Measurements from ENCODE around the gene GGCX. TPM values are rescaled to one million over a fixed set of nuclear protein-coding genes. Genes with fewer than 3 reads are reported as not detected.
"Not testable (repeated sequence)": the region's sequence is repeated elsewhere in the genome, so short reads cannot be mapped to it uniquely, and the experiment has no call there.

Gene GGCX
- 45.6 TPM for total RNA-seq
- long read RNA-seq, full-length matches to known transcripts: 39 of 79 reads
- long read RNA-seq, partial matches to known transcripts: 32 of 79 reads
- long read RNA-seq, other reads (novel, unspliced or antisense): 8 of 79 reads

DNA sequence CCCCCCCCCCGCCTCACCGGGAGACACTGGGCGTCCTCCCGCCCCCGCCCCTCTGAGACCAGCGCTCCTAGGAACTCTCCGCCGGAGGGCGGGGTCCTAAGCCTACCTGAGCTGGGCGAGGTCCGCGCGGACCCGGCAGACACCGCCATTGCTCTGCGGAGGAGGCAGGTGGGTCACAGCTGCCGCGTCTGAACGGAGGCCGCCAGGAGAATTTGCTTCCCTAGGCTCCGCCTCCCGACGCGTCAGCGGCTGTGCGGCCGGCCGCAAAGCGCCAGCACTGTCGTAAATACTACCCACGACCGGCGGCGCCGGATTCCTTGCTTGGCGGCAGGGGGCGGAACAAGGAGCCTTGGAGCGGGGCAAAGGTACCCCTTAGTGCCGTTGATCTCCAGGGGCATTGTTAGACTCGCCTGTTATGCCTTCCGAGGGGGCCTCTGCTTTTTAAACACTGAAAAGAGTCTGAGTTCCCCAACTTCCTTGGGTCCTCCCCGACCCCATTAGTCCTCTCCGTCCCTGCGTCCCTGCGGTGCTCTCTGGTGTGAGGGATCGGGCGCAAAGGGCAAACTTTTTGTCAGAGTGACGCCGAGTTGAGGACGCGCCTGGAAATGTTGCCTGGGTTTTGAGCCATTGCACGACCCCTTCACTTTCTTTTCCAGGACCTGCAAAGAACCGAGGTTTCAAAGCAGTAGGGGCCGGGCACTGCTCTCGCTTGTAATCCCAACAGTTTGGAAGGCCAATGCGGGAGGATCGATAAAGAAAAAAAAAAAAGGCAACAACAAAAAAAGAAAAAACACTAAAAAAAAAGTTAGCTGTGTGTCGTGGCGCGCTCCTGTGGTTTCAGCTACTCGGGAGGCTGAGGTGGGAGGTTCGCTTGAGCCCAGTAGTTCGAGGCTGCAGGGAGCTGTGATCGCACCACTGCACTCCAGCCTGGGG lies at the start of gene GGCX:
GGCX (minus strand) TSS at position 214 of the 933 bp plus-strand sequence; CDS start at position 149, 65 bp downstream.
- peak; percentile 99 for DNase-seq (ENCODE audit: low spot score)

DNA sequence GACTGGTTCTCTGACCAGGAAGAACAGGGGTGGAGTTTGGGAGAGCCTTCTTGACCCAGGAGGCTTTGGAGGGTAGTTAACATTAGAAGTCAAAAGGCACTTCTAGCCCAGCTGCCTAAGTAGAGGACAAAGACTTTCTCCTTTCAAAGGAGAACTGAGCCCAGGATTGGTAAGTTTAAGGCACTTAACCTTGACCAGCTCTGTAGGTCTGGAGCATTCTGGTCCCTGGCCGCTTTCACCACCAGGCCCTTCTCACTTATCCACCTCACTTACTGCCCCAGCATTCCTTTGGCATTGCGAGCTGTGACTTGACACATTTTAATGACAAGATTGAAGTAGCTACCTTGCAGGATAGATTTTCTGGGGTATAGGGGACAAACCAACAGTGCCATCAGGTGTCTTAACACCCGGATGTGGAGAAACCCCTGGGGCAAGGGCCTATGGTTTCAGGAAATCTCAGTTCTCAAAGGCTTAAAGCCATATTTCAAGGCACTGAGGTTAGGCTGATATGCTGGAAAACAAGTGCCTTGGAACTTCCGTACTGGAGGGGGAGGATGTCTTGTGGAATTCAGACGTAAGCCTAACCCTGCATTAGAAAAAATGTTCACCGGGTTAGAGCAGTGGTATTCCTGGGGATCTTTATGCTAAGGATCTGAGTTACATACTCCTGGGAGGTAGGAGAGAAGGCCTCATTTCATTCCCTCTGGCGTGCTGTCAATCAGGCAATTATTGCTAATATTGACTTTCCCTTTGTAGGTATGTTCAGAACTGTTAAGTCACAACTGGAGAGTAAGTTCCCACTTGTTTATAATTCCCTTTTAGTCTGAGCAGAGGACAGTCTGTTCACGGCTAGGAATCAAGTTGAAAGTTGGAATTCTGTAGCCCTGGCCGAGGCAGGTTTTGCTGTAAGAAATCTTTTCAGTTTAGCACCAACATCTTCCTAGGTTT lies 46.2 kb upstream of the GGCX start:
- DNase-seq (ENCODE audit: low spot score): no peak

DNA sequence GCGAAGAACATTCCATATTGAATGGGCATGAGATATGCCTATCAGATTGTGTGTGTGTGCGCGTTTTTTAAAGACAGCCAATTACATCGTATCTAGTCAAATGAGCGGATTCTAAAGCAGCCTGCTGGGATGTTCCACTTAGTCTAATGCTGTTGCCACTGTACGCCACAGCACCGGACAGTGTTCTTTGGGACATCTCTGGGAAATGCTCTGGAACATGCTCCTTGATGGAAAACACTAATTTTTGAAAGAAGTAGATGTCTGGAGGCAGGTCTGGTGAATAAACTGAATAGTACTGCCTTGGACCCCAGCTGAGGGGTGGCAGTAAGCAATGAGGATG lies 44.8 kb upstream of the GGCX start:
- no peak for DNase-seq (ENCODE audit: low spot score)

DNA sequence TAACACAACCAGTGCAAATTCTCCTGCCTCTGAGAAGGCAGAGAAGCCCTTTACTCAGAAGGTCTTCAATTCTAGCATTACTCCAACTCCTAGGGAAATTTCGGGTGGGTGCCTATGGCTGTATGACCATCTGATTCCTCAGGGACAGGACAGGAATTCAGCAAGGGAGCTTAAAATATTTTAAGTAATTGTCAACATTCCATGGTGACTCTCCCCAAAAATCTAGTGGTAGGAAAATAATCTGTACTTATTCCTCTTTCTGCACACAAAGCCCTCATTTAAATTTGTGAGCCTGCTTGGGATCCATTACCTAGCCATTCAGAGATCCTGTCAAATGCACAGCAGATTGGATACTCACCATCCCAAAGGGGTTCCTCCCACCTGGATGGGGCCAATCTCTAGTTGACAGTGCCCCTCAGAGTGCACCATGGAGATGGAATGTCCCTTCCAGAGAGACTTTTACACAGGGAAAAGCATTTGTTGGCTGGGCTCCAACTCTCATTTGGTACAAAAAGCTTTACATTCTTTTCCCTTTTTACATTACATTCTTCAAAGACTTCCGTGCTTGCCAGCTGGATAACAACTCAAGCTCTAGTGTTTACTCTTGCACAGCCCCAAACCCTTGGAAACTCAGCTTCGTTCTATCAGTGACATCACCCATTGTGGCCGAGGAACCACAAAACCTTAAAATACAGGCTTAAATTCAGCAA lies 44.3 kb upstream of the GGCX start:
- no peak for DNase-seq (ENCODE audit: low spot score)

DNA sequence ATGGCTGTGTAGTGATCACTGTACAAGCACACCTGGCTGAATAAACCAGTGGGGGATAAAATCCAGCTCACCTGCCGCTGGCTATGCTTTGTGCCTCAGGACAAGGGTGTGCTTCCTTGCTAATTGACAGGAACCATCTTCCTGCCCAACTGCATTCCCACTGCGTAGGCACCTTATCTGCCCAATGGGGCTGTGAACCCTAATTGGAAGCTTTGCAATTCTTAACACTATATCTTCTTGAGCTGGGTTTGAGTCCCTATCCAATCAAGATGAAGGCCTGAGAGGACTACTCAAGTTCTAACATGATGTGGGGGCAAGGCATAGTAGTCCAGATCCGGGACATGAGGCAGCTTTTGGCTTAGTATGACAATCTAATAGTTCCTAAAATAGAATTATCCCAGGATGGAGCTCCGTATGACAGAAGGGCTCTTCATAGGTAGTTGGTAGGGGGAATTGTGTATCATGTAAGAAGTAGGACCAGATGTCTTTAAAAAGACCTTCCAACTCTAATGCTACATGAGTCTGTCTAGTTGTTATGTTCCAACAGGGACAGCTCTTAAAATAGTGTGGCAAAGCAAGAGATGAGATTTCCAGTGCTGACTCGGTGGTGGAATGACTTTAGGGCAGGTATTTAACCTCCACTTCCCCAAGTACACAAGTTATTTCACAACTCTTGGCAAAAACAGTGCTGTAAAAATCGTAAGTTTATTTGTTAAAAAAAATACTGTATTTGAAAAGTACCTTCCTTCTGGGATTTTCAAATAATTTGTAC lies 43.5 kb upstream of the GGCX start:
- DNase-seq (ENCODE audit: low spot score): no peak

DNA sequence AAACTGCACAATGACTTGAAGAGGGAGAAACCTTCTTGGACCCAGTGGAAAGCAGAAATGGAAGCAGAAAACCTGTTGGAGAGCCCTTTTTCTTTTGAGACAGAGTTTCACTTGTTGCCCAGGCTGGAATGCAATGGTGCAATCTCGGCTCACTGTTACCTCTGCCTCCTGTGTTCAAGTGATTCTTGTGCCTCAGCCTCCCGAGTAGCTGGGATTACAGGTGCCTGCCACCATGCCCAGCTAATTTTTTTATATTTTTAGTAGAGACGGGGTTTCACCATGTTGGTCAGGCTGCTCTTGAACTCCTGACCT lies 42.8 kb upstream of the GGCX start:
- not testable (repeated sequence) for DNase-seq (ENCODE audit: low spot score)

DNA sequence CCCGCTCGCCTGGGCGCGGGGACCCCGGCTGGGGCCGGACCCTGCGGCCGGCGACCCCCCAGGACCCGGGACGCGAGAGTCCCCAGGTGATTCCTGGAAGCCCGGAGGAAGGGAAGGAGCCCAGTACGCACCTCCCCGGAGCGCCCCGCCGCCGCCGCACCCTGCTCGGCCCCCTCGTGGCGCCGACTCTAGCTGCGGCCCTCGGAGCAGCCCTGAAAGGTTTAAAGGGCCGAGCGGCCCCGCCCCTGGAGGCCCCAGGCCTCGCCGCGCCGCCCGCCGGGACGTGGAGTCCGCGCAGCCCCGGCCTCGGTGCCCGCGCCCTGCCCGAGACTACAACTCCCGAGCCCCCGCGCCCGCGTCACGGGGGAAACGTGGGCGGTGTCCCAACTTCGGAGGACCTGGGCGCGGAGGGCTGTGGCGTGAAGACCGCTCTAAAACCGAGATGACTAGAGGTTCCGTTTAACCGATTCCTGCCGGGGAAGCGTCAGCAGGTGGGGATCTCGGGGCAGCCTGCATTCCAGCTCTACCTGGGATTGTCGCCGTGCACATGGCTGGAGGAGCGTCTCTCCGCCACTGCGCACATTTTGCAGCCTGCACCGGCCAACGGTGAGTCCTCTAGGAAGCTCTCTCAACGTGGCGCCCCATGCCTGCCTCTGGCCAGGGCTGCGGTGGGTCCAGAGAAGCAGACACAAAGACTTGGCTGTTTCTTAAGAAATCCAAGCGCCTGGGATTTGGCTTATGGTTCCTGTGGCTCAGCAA lies 41.4 kb upstream of the GGCX start, which contains the start of gene TMEM150A:
TMEM150A (minus strand) TSS at position 223 of the 759 bp plus-strand sequence. CDS start 750 bp downstream, outside the sequence.
- peak; percentile 98 for DNase-seq (ENCODE audit: low spot score)

DNA sequence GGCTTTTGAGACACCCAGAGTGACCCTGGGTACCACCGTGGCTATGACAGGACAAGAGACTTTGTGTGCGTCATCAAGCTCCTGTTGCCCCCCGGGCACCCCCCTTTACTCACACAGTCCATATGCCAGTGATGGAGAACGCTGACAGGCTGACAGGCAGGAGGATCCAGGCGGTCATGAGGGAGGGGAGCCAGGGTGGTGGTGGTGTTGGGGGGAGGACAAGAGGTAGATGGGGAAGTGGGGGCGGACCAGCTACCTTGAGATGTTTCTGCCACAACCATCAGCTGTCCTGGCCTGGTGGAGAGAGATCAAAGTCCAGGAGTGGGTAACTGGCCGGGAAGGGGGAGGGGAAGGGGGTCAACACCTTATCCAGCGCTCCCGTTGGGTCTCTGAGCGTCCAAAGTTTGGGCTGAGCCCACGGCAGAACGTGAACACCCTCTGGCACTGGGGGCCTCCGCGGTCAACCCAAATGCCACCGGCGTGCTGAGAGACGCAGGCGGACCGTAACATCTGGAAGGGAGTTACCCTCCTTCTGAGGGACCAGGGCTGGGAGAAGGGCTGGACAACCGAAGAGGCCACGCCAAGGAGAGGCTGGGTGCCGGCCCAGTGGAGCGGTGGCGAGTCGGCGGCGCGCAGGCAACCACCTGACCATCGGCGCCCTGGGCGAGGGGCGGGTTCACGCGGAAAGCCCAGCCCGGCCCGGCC lies 40.6 kb upstream of the GGCX start:
- DNase-seq (ENCODE audit: low spot score): no peak

DNA sequence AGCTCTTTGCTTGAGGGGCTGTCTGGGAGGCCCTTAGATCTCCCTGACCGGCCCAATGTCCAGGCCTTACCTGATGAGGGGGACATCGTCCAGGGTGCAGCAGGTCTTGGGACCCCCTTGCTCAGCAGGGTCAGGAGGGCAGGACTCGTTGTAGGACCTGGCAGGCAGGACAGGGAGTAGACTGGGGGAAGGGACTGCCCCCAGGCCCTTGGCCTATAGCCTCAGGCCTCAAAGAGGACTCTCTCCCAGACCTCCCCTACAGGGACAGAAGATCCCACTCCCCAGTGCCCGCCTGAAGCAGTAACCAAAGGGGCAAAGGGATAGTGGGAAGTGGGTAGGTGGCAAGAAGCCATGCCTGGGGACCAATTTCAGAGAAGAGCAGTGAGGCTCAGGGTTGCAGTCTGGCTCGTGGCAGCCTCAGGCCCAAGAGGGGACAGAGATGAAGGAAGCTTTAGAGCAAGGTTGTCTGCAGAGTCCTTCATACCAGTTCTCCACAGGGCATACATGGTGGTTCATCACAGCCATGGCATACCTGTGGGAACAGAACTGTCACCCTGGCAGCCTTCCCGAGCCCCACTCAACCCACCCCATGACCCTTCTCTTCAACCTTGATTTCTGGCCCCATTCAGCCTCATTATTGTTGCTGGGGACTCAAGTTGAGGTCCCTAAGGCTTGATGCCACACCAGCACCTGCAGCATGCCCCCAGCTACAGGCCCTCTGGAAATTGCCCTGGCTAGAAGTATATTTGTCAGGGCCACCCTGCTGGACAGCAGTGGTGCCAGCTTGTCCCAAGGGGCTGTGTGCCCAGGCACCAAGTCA lies 39.9 kb upstream of the GGCX start:
- no peak for DNase-seq (ENCODE audit: low spot score)

DNA sequence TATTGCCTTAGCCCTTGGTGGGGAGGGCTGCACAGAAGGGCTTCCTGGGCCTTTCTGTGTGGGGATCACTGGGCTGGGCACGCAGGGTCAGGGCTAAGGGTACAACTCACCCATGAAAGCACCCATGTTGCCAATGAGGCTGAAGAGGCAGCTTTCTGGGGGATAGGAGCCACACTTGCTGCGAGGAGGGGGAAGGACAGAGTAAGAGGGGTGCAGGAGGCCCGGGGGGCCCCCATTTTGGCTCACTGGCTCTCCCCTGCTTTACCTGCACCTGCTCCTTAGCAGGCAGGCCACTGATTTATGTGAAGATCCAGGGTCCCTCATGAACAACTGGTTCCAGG lies 38.9 kb upstream of the GGCX start:
- DNase-seq (ENCODE audit: low spot score): no peak

DNA sequence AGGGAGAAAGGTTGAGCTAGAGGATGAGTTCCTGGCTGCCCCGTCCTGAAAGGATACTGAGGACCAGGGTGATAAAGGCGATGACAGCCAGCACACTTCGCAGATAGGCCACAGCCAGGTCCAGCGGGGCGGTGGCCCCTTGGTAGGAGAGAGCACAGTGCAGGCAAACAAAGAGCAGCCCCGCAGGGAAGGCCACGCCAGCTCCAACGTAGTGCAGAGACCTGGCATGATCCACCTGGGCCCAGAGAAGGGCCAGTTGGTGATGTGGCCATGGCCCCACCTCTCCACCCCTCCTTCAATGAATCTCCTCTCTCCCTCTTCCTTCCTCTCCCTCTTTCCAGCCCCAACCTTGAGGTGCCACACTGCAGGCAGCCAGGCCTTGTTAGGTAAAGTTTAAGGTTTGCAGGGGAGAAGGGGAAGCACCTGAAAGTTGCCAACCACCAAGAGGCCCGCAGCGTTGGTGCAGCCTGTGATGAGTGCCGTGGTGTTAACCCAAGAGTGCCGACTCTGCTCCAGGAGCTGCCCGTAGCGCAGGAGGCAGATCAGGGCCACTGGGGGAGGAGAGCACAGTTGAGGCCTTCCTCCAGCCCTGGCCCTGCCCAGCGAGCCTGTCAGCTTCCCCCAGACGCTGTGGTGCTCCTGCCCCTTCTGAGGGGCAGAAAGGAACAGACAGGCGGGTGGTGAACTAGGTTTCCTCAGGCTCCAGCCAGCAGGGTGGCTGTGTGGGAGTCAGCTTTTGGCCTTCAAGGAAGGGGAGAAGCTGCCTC lies 38.4 kb upstream of the GGCX start:
- DNase-seq (ENCODE audit: low spot score): no peak

DNA sequence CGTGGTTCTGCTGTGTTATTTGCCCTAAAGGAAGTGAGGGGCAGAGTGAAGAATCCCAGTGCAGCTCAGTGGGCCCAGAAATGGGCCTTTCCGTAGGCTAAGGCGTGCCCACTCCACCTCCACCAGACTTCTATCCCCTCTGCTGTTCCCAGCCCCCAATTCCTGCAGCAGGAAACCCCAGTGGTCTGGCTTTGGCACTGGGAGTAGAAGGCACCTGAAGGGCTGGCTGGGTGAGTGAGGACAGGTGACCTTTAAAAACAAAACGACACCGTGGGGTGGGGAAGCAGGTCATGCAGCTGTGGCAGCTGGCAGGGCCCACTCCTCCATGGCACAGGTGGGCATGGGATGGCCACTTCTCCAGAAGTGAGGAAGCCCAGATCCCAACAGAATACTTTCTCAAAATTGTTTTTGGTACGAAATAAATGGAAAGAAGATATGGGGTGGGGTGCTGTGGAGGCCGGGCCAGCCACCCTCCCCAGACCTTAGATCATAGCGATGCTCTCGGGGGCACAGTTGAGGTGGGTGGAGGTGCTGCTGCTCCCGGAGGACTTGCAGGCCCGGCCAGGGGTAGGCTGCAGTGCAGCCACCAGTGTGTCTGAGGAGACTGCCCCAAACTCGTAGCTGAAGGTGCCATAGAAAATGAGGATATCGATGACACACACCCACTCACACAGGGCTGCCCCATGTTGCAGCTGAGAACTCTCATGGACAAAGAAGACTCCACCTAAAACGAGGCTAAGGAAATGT lies 37.5 kb upstream of the GGCX start:
- DNase-seq (ENCODE audit: low spot score): no peak

DNA sequence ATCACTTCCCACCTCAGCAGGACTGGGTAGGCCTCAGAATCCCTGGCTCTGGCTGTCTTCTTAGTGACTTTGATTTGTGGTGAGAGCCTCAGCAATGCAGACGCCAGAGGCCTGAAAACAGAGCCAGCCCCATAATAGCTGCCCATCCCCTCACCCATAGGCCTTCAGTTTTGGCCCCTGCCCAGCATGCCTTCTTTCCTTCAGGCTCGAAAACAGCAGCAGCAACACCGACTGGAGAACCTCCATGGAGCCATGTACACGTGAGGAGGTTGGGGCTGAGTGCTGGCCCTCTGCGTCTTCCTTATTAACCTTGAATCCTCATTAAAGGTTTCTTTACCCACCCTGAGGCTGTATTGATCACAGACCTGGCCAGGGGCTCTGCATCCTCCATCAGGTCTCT lies 35.9 kb upstream of the GGCX start:
- no peak for DNase-seq (ENCODE audit: low spot score)

DNA sequence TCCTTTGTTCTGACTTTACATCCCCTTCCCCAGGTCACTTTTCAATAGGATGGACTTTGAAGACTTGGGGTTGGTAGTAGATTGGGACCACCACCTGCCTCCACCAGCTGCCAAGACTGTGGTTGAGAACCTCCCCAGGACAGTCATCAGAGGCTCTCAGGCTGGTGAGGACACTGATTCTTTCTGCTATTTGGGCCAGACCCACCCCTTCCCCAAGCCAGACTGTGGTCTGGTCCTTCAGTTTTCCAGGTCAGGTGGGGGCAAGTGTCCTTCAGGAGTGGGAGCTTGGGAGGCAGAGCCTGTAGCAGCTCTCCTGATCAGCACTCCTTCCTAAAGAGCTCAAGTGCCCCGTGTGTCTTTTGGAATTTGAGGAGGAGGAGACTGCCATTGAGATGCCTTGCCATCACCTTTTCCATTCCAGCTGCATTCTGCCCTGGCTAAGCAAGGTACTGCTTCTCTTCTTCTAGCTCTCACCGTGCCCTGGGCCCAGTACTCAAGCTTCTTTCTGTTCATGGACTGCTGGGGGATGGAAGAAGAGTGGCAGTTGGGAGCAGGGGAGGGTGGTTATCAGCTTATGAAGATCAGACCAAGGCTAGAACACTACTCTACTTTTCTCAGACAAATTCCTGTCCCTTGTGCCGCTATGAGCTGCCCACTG lies 35.3 kb upstream of the GGCX start:
- no peak for DNase-seq (ENCODE audit: low spot score)

DNA sequence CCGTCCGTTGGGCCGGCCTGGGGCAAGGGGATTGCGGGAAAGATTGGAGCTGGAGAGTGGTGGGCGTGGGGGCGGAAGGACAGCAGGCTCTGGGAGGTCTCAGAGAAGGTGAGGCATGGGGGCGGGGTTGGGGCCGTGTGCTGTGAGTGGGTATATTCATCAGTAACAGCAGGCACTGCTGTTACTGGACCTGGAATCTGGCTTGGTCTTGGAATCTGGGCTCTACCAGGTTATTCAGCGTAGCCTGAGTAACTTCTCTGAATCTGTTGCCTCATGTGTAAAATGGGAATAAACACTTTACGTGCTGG lies 34.7 kb upstream of the GGCX start:
- DNase-seq (ENCODE audit: low spot score): no peak

DNA sequence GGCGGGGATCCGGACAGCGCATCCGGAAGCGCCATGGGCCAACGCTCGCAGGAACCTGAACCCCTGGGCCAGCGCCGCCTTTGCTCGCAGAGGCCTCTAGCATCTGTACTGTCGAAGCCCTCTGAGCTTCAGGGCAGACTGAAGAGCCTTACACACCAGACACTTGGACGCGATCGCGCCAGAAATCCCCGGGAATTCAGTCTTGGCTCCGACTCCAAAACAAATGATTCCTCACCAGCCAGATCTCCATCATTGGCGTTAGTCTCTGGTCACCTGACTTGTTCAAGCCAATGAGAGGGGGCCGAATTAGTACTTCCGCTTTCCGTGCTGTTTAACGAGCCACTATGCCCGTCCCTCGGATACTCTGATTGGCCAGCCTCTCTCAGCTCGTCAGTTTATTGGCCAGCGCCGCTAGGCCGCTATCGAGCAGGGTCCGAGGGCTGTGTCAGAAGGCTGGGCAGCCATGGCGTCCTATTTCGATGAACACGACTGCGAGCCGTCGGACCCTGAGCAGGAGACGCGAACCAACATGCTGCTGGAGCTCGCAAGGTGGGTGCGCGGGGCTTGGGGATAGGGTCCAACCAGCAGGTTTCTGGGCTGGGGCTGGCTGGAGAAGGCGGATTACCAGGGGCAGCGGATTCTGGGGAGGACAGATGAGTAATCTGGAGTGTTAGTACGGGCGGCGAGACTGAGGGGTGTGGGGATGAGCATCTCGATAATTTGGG lies 34.2 kb upstream of the GGCX start, which contains the start of gene RNF181:
RNF181 (plus strand) TSS at position 445 of the 725 bp plus-strand sequence; CDS start at position 464, 19 bp downstream.
- DNase-seq (ENCODE audit: low spot score): peak; percentile 98
